Dendritic cell treated with granulocyte-macrophage colony-stimulating factor and Interleukin-4, amounts not matched to agents 40 ng/mL and 50 ng/mL, for 4 days (primary cell): ENCODE data around the gene USP48.
"Not testable (repeated sequence)": the region's sequence is repeated elsewhere in the genome, so short reads cannot be mapped to it uniquely, and the experiment has no call there.

Source experiments
- H3K27ac Mint-ChIP-seq: one replicate; pipeline ENCODE4 v1.8.0; 2022; ENCODE audit warnings: mild to moderate bottlenecking, mixed read lengths
- H3K27me3 Mint-ChIP-seq: one replicate; pipeline ENCODE4 v1.8.0; 2022; ENCODE audit warnings: mild to moderate bottlenecking, mixed read lengths
- H3K36me3 Mint-ChIP-seq: one replicate; pipeline ENCODE4 v1.8.0; 2022; ENCODE audit warnings: low read depth, mixed read lengths
- H3K4me1 Mint-ChIP-seq: one replicate; pipeline ENCODE4 v1.8.0; 2022; ENCODE audit warnings: low read depth, mixed read lengths
- H3K4me3 Mint-ChIP-seq: one replicate; pipeline ENCODE4 v1.8.0; 2022; ENCODE audit warnings: mild to moderate bottlenecking, moderate library complexity, mixed read lengths
- H3K9me3 Mint-ChIP-seq: one replicate; pipeline ENCODE4 v1.8.0; 2022; ENCODE audit warnings: mixed read lengths
- intact Hi-C: fragments of 100-400 bp; cut with micrococcal nuclease; formaldehyde crosslinking; loops from one replicate; pipeline ENCODE4 v1.15.0; 2022

The USP48 gene

GRCh38 chr1:21674957-21675356, 108.0 kb downstream of the USP48 start:
- H3K9me3 Mint-ChIP-seq: no peaks in the 10 kb centered on the region
- peaks cover 23% of the 10 kb centered on the region for H3K27me3 Mint-ChIP-seq
- intact Hi-C loops: no loop called here
- H3K27ac Mint-ChIP-seq: no peak overlapping the region
- peaks cover 52% of the 10 kb centered on the region for H3K4me1 Mint-ChIP-seq
- peaks cover 35% of the 10 kb centered on the region for H3K36me3 Mint-ChIP-seq
- H3K4me3 Mint-ChIP-seq: no peak overlapping the region

GRCh38 chr1:21673853-21674252, 109.1 kb downstream of the USP48 start:
- Mint-ChIP-seq H3K27ac (peak overlapping the region; percentile 41), H3K27me3 (peaks cover 32% of the 10 kb centered on the region), H3K36me3 (peaks cover 24% of the 10 kb centered on the region), H3K4me1 (peaks cover 60% of the 10 kb centered on the region)
- intact Hi-C loops, H3K9me3 Mint-ChIP-seq, H3K4me3 Mint-ChIP-seq: not testable (repeated sequence)

DNA sequence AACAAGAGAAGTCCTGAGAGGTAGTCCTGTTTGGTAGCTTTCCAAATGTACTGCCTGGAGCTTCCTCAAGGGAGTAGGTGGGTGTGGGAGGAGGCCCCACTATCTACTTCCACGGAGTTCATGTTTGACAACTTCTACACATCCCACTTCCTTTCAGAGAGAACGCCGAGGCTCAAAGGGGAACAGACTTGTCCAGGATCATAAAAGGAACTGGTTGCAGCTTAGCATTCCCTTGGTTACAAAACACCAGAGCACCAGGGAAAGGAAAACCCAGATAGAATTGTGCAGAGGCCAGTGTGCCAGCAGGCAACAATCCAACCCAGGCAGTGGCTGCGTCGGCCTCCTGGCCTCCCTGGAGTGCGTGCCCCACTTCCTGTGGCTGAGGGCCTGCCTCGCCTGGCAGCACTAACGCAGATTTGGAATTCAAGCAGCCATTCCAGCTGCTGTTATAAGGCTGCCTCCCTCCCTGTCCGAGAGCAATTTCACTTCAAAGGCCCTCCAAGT, 109.6 kb downstream of the USP48 start:
- Mint-ChIP-seq H3K36me3 (peaks cover 19% of the 10 kb centered on the region), H3K4me3 (no peak overlapping the region), H3K27me3 (peaks cover 37% of the 10 kb centered on the region), H3K27ac (peak overlapping the region; percentile 41), H3K9me3 (no peaks in the 10 kb centered on the region), H3K4me1 (peaks cover 65% of the 10 kb centered on the region)
- intact Hi-C loops: no loop called here

GRCh38 chr1:21672478-21673276, 110.3 kb downstream of the USP48 start:
- Mint-ChIP-seq H3K9me3 (no peaks in the 10 kb centered on the region), H3K27me3 (peaks cover 43% of the 10 kb centered on the region), H3K4me1 (peaks cover 71% of the 10 kb centered on the region), H3K4me3 (no peak overlapping the region), H3K36me3 (peaks cover 12% of the 10 kb centered on the region), H3K27ac (peak overlapping the region; percentile 41)
- intact Hi-C loops: no loop called here

DNA sequence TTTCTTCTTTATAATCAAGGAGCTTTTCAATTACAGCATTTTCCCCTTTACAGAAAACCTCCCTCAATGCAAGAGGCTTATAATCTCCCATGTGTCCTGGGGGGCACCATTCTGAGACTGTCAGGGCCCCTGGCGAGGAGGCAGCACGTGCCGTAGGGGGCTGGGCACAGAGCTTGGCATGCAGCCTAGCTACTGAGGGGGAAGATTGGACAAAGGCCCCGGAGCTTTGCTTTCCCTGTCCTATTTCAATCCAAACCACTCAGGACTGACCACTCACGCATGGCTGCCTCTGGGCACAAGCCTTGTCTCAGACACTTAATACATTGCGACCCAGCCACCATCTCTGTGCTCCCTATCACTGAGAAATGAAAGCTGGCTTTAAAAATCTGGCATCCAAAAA, 111.0 kb downstream of the USP48 start:
- Mint-ChIP-seq H3K4me1 (peaks cover 79% of the 10 kb centered on the region), H3K27me3 (peaks cover 50% of the 10 kb centered on the region), H3K36me3 (peaks cover 5% of the 10 kb centered on the region), H3K9me3 (no peaks in the 10 kb centered on the region), H3K27ac (peak overlapping the region; percentile 34), H3K4me3 (no peak overlapping the region)
- intact Hi-C loops: no loop called here

DNA sequence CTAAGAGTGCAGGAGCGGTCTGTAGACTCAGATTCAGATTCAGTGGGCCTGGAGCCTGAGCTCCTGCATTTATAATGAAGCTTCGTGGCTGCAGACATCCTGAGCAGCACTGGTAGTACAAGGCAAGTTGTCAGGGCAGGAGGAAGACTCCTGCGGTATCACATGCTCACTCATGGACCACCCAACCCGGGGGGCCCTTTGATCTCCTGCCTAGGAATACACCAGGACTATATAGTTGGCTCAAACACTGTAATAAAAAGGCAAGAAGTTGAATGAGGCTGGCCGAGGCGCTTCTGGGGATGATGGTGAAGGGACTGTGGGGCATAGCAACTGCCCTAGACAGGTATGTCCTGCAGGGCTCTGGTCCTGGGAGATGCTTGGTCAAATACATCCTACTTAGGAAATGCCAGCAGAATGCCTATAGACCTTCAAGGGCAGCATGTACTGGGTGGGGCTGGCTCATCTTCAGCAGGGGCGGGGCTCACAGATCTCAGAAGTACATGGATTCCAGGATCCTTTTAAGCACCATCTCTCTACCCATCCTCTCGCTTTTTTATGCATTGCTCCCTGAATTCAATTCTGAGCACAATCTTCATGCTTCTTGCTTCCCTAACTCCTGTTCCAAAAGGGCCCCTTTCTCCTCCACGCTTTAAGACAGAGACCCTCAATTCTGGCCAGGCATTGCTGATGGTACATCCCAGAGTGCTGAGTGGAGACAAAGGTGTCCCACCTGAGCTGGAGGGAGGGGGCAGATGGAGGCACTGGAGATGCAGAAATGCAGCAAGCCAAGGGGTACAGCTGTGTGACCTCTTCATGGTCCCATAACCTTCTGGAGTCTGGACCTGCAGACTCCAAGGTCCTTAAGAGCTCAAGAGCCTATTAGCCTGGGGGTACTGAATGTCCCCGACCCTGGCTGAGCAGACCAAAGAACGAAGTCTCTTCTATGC, 111.7 kb downstream of the USP48 start:
- Mint-ChIP-seq H3K4me3 (no peak overlapping the region), H3K36me3 (no peaks in the 10 kb centered on the region), H3K4me1 (peaks cover 86% of the 10 kb centered on the region), H3K9me3 (no peaks in the 10 kb centered on the region), H3K27me3 (peaks cover 56% of the 10 kb centered on the region), H3K27ac (no peak overlapping the region)
- intact Hi-C loops: no loop called here

- Mint-ChIP-seq H3K36me3 (no peaks in the 10 kb centered on the region), H3K4me3 (peak overlapping the region; percentile 75), H3K27ac (peak overlapping the region; percentile 72), H3K9me3 (no peaks in the 10 kb centered on the region), H3K4me1 (peaks cover 95% of the 10 kb centered on the region), H3K27me3 (peaks cover 64% of the 10 kb centered on the region)
- intact Hi-C loops: no loop called here
Measured at GRCh38 chr1:21670059-21670881, 112.7 kb downstream of the USP48 start.

DNA sequence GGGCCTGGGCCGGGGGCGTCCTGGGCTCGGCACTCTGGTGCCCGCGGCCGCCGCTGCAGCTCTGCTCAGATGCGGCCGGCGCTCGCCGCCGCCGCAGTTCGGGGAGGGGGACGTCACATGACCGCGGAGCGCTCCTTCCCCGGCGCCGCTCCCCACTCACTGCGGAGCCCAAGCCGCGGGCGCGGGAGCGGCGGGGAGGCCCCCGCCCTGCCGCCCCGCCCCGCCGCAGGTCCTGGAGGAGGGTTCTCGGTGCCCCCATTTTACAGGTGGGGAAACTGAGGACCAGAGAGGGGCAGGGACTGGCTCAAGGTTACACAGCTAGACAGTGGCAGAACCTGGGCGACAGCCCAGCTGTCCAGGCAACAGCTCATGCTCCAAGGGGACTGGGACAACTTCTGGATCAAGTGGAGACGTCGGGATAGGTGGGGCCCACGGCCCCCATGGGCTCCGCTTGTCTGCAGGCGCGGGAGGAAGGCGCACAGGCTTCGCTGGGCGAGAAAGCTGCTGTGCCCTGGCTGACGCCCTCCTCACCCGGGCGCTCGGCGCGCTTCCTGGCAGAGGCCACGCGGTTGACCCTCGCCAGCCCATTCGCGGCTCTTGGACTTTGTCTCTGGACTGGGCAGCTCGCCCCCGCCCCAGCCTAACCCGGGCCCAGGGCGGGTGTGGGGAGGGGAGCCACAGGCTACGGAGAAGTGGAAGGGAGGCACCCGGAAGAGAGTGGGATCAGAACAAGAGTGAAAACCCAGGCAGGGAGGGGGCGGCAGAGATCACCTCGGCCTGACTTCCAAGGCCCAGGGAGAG, 113.5 kb downstream of the USP48 start, which contains the start of gene RAP1GAP:
Gene RAP1GAP, minus strand, starts transcription at position 100 of the 801 bp plus-strand sequence. CDS start 49,325 bp downstream, outside the sequence.
- Mint-ChIP-seq H3K9me3 (no peaks in the 10 kb centered on the region), H3K36me3 (no peaks in the 10 kb centered on the region), H3K4me3 (peak within 1 kb of the TSS; percentile 75), H3K27me3 (peaks cover 64% of the 10 kb centered on the region), H3K27ac (peak within 1 kb of the TSS; percentile 72), H3K4me1 (peaks cover 96% of the 10 kb centered on the region)
- intact Hi-C loops: no loop called here

DNA sequence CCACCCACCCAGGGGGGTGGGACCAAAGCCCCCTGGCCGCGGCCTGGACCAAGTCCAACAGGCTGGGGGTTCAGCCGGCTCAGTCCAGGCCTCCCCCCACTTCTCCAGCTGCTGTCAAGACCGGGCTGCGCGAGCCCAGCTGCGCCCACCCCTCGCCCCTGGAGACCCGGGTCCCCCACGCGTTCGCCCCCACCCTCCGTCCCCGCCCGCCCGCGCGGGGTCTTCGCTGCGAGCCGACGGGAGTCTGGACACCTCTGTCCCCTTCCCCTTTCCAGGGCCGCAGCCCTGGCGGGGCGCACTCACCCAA, 114.0 kb downstream of the USP48 start:
- peaks cover 65% of the 10 kb centered on the region for H3K27me3 Mint-ChIP-seq
- peaks cover 96% of the 10 kb centered on the region for H3K4me1 Mint-ChIP-seq
- no peaks in the 10 kb centered on the region for H3K36me3 Mint-ChIP-seq
- H3K9me3 Mint-ChIP-seq: no peaks in the 10 kb centered on the region
- intact Hi-C loops: no loop called here
- H3K27ac Mint-ChIP-seq: peak overlapping the region; percentile 72
- H3K4me3 Mint-ChIP-seq: peak overlapping the region; percentile 75

GRCh38 chr1:21668232-21668950, 114.6 kb downstream of the USP48 start:
- H3K36me3 Mint-ChIP-seq: no peaks in the 10 kb centered on the region
- intact Hi-C loops: no loop called here
- H3K9me3 Mint-ChIP-seq: no peaks in the 10 kb centered on the region
- H3K4me3 Mint-ChIP-seq: peak overlapping the region; percentile 75
- H3K27ac Mint-ChIP-seq: peak overlapping the region; percentile 72
- H3K4me1 Mint-ChIP-seq: peaks cover 96% of the 10 kb centered on the region
- H3K27me3 Mint-ChIP-seq: peaks cover 68% of the 10 kb centered on the region

- peaks cover 72% of the 10 kb centered on the region for H3K27me3 Mint-ChIP-seq
- peak overlapping the region; percentile 7 for H3K27ac Mint-ChIP-seq
- no peaks in the 10 kb centered on the region for H3K9me3 Mint-ChIP-seq
- peaks cover 89% of the 10 kb centered on the region for H3K4me1 Mint-ChIP-seq
- peak overlapping the region; percentile 75 for H3K4me3 Mint-ChIP-seq
- intact Hi-C loops: no loop called here
- no peaks in the 10 kb centered on the region for H3K36me3 Mint-ChIP-seq
Measured at GRCh38 chr1:21667348-21668231, 115.4 kb downstream of the USP48 start.
